ENCODE results near the gene FAM83B. TPM values are rescaled to one million over a fixed set of nuclear protein-coding genes. Genes with fewer than 3 reads are reported as not detected.

Gene FAM83B
- total RNA-seq, 4 donors from 2014 or later, result 116 to 152 (median 129) TPM

DNA sequence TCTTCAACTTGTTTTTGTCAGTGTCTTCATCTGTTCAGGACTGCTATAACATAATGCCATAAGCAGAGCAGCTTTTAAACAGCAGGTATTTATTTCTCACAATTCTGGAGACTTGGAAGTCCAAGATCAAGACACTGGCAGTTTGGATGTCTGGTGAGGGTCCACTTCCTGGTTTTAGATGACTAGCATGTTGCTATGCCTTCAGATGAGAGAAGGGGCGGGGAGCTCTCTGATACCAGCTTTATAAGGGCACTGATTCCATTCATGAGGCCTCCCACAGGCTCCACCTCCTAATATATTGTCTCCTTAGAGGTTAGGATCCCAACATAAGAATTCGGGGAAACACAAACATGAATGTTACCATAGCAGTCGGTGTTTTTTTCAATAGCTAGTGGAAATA, 52.9 kb downstream of the FAM83B start:
- TF ChIP-seq, protein P1, sequence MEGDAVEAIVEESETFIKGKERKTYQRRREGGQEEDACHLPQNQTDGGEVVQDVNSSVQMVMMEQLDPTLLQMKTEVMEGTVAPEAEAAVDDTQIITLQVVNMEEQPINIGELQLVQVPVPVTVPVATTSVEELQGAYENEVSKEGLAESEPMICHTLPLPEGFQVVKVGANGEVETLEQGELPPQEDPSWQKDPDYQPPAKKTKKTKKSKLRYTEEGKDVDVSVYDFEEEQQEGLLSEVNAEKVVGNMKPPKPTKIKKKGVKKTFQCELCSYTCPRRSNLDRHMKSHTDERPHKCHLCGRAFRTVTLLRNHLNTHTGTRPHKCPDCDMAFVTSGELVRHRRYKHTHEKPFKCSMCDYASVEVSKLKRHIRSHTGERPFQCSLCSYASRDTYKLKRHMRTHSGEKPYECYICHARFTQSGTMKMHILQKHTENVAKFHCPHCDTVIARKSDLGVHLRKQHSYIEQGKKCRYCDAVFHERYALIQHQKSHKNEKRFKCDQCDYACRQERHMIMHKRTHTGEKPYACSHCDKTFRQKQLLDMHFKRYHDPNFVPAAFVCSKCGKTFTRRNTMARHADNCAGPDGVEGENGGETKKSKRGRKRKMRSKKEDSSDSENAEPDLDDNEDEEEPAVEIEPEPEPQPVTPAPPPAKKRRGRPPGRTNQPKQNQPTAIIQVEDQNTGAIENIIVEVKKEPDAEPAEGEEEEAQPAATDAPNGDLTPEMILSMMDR (IDR thresholded peaks at IDR 0.05), result no peak
- no peak for TF ChIP-seq POLR2A (IDR thresholded peaks at IDR 0.05)
- DNase-seq (ENCODE audit: low spot score in 2 of 2), result no peak
- WGBS, 2 donors, result 91 to 96% methylated on average over 3 of the region's 3 CpGs
- intact Hi-C loops (cut with DNase I; ENCODE audit: low total_unique reads), result no loop called here
- no peak overlapping the region for H3K4me3 ChIP-seq (ENCODE audit: low read depth, poor library complexity, severe bottlenecking)

GRCh38 chr6:54899986-54900385, 53.4 kb downstream of the FAM83B start:
- intact Hi-C loops (cut with DNase I; ENCODE audit: low total_unique reads), result no loop called here
- DNase-seq (ENCODE audit: low spot score in 2 of 2), result no peak
- TF ChIP-seq POLR2A (IDR thresholded peaks at IDR 0.05), result no peak
- TF ChIP-seq, protein P1 (IDR thresholded peaks at IDR 0.05), result no peak
- no peak overlapping the region for H3K4me3 ChIP-seq (ENCODE audit: low read depth, poor library complexity, severe bottlenecking)

DNA sequence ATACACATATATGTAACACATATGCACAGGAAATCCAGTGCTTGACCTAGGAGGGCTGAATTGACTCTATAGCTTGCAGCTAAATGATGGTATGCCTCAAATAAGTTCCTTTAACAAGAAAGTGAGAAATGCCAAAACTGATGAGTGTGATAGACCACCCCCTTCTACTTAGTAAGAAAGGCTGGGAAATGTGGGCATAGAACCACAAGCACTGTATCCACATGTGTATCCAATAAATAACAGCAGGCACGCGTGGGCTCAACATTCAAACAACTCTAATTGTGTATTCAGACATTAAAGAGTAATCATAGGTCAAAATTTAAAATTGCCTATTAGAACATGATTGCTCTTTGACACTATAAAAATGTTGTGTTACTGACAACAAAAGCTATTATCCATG, 54.1 kb downstream of the FAM83B start:
- TF ChIP-seq, protein P1 (IDR thresholded peaks at IDR 0.05), result no peak
- TF ChIP-seq POLR2A (IDR thresholded peaks at IDR 0.05), result no peak
- 60 to 62% methylated on average over 2 of the region's 2 CpGs for WGBS, 2 donors
- H3K4me3 ChIP-seq (ENCODE audit: low read depth, poor library complexity, severe bottlenecking), result no peak overlapping the region
- no peak for DNase-seq (ENCODE audit: low spot score in 2 of 2)
- intact Hi-C loops (cut with DNase I; ENCODE audit: low total_unique reads), result no loop called here

GRCh38 chr6:54903884-54904283, 57.3 kb downstream of the FAM83B start:
- H3K4me3 ChIP-seq (ENCODE audit: low read depth, poor library complexity, severe bottlenecking), result no peak overlapping the region
- DNase-seq (ENCODE audit: low spot score in 2 of 2), result no peak
- TF ChIP-seq, protein P1 (IDR thresholded peaks at IDR 0.05), result no peak
- TF ChIP-seq POLR2A (IDR thresholded peaks at IDR 0.05), result no peak
- intact Hi-C loops (cut with DNase I; ENCODE audit: low total_unique reads), result no loop called here

DNA sequence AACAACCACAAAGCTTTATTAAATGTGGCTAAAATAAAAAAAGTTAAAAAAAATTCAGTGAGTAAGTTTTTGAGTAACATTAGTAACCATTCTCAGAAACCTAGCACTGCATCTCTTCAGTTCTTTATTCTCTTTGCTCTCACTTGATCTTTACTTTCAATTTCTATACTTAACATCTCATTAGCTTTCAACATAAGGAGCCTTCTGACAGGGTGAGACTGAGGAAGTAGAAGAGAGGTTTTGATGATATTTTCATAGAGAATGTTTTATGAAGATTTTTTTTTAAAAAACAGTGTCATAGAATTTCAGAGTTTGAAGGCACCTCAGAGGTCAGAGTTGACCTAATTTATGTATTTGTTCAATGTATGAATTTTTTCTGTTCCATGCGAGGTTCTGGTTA, 60.8 kb downstream of the FAM83B start:
- TF ChIP-seq, protein P1 (IDR thresholded peaks at IDR 0.05), result no peak
- TF ChIP-seq POLR2A (IDR thresholded peaks at IDR 0.05), result no peak
- DNase-seq (ENCODE audit: low spot score in 2 of 2), result no peak
- intact Hi-C loops (cut with DNase I; ENCODE audit: low total_unique reads), result no loop called here
- no peak overlapping the region for H3K4me3 ChIP-seq (ENCODE audit: low read depth, poor library complexity, severe bottlenecking)
- 68 to 70% methylated on average over 1 of the region's 1 CpG for WGBS, 2 donors

- intact Hi-C loops (cut with DNase I; ENCODE audit: low total_unique reads), result no loop called here
- H3K4me3 ChIP-seq (ENCODE audit: low read depth, poor library complexity, severe bottlenecking), result no peak overlapping the region
- 95 to 97% methylated on average over 3 of the region's 3 CpGs for WGBS, 2 donors
- TF ChIP-seq, protein P1 (IDR thresholded peaks at IDR 0.05), result no peak
- no peak for TF ChIP-seq POLR2A (IDR thresholded peaks at IDR 0.05)
- no peak for DNase-seq (ENCODE audit: low spot score in 2 of 2)
Observed at GRCh38 chr6:54909184-54909583, 62.6 kb downstream of the FAM83B start.
